B cell (primary cell): ENCODE results near the gene NPPA. TPM values are rescaled to one million over a fixed set of nuclear protein-coding genes. Genes with fewer than 3 reads are reported as not detected.
"Not testable (repeated sequence)": the region's sequence is repeated elsewhere in the genome, so short reads cannot be mapped to it uniquely, and the experiment has no call there.

Source experiments
- ATAC-seq: fragments of 200-7000 bp; cut with Tn5 transposase; one replicate; pipeline ENCODE4 v1.10.0; 2021; ENCODE audit warnings: low read depth, mild to moderate bottlenecking, moderate number of reproducible peaks, moderate library complexity
- CTCF ChIA-PET: fragments of 350-600 bp; sonication (Branson Sonifier 250); formaldehyde crosslinking; loops from one replicate; lab custom pipeline; 2021; ENCODE audit warnings: antibody characterized with exemption, inconsistent platforms; lab: Charles Lee
- POLR2A ChIA-PET: fragments of 350-600 bp; sonication (Branson Sonifier 250); formaldehyde crosslinking; loops from one replicate; lab custom pipeline; 2021; ENCODE audit warnings: antibody characterized with exemption; lab: Charles Lee
- DNase-seq: peaks from one replicate; pipeline ENCODE4 v3.0.0; 2013
- H2AFZ ChIP-seq: 2 replicates; pipeline ENCODE4 v1.6.1; 2012; ENCODE audit warnings: mild to moderate bottlenecking, low read depth, low read length; ENCODE audit not compliant: insufficient read depth, poor library complexity, severe bottlenecking
- H3K27ac ChIP-seq, 2 donors: 1 replicate in 1 of 2; 2 replicates in 1 of 2; pipeline ENCODE4 v1.5.1; 2012 to 2013; ENCODE audit warnings: low read length in 2 of 2, mild to moderate bottlenecking in 2 of 2, moderate library complexity in 1 of 2
- H3K27me3 ChIP-seq, 4 experiments: fragments of 200-600 bp in 1 of 4; sonication (generic) in 1 of 4; replicated peaks in 1 of 4; 1 replicate in 2 of 4; 2 replicates in 2 of 4; pipeline versions ENCODE4 v1.6.1 to v1.7.0; 2013 to 2016; ENCODE audit warnings: low read length in 3 of 4, mild to moderate bottlenecking in 2 of 4, mixed read lengths in 1 of 4, moderate library complexity in 1 of 4; ENCODE audit not compliant: insufficient read depth in 4 of 4, control insufficient read depth in 3 of 4; ENCODE audit errors: control extremely low read depth in 1 of 4
- H3K36me3 ChIP-seq, 2 experiments: replicated peaks in 1 of 2; 1 replicate in 1 of 2; 2 replicates in 1 of 2; pipeline versions ENCODE4 v1.6.1 to v1.7.1; 2013; ENCODE audit warnings: low read length in 1 of 2; ENCODE audit not compliant: insufficient read depth in 2 of 2, control insufficient read depth in 1 of 2; ENCODE audit errors: control extremely low read depth in 1 of 2, extremely low read depth in 1 of 2
- H3K4me1 ChIP-seq, 2 donors: fragments of 200-600 bp in 1 of 2; sonication (generic) in 1 of 2; 1 replicate in 1 of 2; 2 replicates in 1 of 2; pipeline versions ENCODE4 v1.5.1 to v1.6.1; 2013 to 2017; ENCODE audit warnings: low read length in 2 of 2; ENCODE audit not compliant: control insufficient read depth in 2 of 2, insufficient read depth in 2 of 2
- H3K4me2 ChIP-seq: replicated peaks from 2 replicates; pipeline ENCODE3; 2012; ENCODE audit warnings: mild to moderate bottlenecking, low read depth, low read length; ENCODE audit not compliant: poor library complexity, severe bottlenecking
- H3K4me3 ChIP-seq, 5 experiments: fragments of 200-600 bp in 1 of 5; sonication (generic) in 1 of 5; 1 replicate in 3 of 5; 2 replicates in 2 of 5; pipeline versions ENCODE4 v1.5.1 to v1.7.0; 2011 to 2016; ENCODE audit warnings: low read length in 4 of 5, mild to moderate bottlenecking in 4 of 5, low read depth in 2 of 5, control low read depth in 1 of 5, moderate library complexity in 1 of 5; ENCODE audit not compliant: insufficient read depth in 1 of 5; ENCODE audit errors: control extremely low read depth in 1 of 5, extremely low read depth in 1 of 5
- H3K79me2 ChIP-seq: fragments of 200-600 bp; sonication (generic); one replicate; pipeline ENCODE4 v1.6.0; 2016; ENCODE audit warnings: low read length; ENCODE audit not compliant: control insufficient read depth, insufficient read depth
- H3K9ac ChIP-seq: fragments of 200-600 bp; sonication (generic); 2 replicates; pipeline ENCODE4 v1.6.1; 2017; ENCODE audit warnings: mild to moderate bottlenecking, low read length, moderate library complexity
- H3K9me3 ChIP-seq, 3 donors: one replicate each; pipeline versions ENCODE4 v1.6.1 to v1.7.1; 2013; ENCODE audit warnings: low read length in 2 of 3; ENCODE audit not compliant: control insufficient read depth in 2 of 3, insufficient read depth in 1 of 3; ENCODE audit errors: control extremely low read depth in 1 of 3
- H4K20me1 ChIP-seq: 2 replicates; pipeline ENCODE4 v1.6.0; 2012; ENCODE audit warnings: mild to moderate bottlenecking, low read length; ENCODE audit not compliant: insufficient read depth, control insufficient read depth, poor library complexity, severe bottlenecking
- H3K27ac Mint-ChIP-seq: one replicate; pipeline ENCODE4 v1.8.0; 2021; ENCODE audit warnings: mixed read lengths
- H3K27me3 Mint-ChIP-seq: one replicate; pipeline ENCODE4 v1.8.0; 2021; ENCODE audit warnings: mixed read lengths
- H3K4me1 Mint-ChIP-seq: one replicate; pipeline ENCODE4 v1.8.0; 2021; ENCODE audit warnings: mixed read lengths
- H3K4me3 Mint-ChIP-seq: one replicate; pipeline ENCODE4 v1.8.0; 2021; ENCODE audit warnings: mixed read lengths
- H3K9me3 Mint-ChIP-seq: one replicate; pipeline ENCODE4 v1.8.0; 2022; ENCODE audit warnings: mixed read lengths; ENCODE audit not compliant: insufficient read depth
- EZH2 ChIP-seq: IDR thresholded peaks from 2 replicates; pipeline ENCODE4 v1.6.1; 2012; ENCODE audit warnings: borderline replicate concordance, low read depth, mild to moderate bottlenecking, moderate library complexity, low read length; ENCODE audit not compliant: insufficient read depth, poor library complexity, severe bottlenecking
- WGBS: methylation state at CpG from one replicate; pipeline ENCODE4 v1.1.5; 2013; ENCODE audit warnings: missing lambda C conversion rate; ENCODE audit not compliant: insufficient coverage; 5-methylcytosine and 5-hydroxymethylcytosine counted together
- intact Hi-C: fragments of 100-400 bp; cut with micrococcal nuclease; formaldehyde crosslinking; loops from one replicate; pipeline ENCODE4 v1.10.0; 2022
- polyA plus RNA-seq: library from polyadenylated mRNA; depleted of rRNA; stranded (reverse); fragments of >200 nt; gene quantifications from 2 replicates; pipeline ENCODE4 v1.2.3, GENCODE V29; 2012
- total RNA-seq, 2 donors: library from RNA; stranded (reverse); fragments of 120-200 nt in 1 of 2; gene quantifications; 1 replicate in 1 of 2; 2 replicates in 1 of 2; pipeline versions ENCODE4 v1.2.3 to v1.2.4, GENCODE V29; 2013 to 2022
- TF ChIP-seq, protein P1 (sequence below): fragments of 200-600 bp; IDR thresholded peaks from one replicate; pipeline ENCODE4 v1.8.0; 2022; ENCODE audit warnings: antibody characterized with exemption, mild to moderate bottlenecking

Gene NPPA
- total and polyA plus RNA-seq, 2 donors (not counting 1 experiment from before 2014, with no cell fraction given): not detected

DNA sequence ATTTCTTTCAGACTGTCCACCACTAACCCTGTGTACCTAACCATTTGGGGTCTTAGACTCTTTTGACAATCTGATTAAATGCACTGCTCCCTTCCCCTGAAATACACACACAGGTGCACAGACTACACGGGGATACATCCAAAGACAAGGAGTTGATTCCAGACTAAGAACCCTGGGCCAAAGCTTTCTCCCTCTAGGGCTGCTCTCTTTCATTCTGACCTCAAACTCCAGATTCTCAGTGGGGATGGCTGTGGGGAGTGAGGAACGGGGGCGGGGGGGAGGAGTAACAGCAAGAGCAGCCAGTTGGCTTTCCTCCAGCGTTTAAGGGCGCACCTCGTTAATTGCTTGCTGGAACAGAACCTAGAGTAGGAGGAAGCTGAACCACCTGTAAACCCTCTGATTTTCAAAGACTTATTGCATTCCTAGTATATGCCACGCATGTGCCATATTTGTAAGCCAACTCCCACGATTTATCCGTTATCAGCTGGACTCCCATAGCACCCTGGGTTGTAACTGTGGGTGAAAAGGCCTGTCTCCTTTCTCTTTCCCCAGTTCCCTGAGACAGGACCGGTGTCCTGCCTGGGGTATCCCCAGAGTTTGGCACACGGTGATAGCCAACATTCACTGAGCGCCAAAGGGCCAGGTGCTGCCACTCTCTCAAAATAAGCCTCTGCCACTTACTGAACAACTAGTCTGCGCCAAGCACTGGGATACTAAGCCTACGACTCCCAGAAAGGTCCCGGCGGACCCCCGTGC, 42.7 kb downstream of the NPPA start:
- Histone ChIP-seq H3K9me3 (no peaks in the 10 kb centered on the region), H3K4me3 (peak overlapping the region; percentile 80 to 95 (median 80)), H3K79me2 (peaks cover 95% of the 10 kb centered on the region), H3K9ac (peak overlapping the region; percentile 94), H3K4me1 (peaks cover 61 to 63% of the 10 kb centered on the region in 2 donors), H3K27me3 (no peaks in the 10 kb centered on the region), H3K27ac (peak overlapping the region; percentile 95 to 99), H4K20me1 (peaks cover 32% of the 10 kb centered on the region), H3K4me2 (peak overlapping the region; percentile 96), H3K36me3 (peaks cover 0 to 45% of the 10 kb centered on the region in 2 experiments), H2AFZ (peak overlapping the region; percentile 71)
- Mint-ChIP-seq H3K27me3 (no peaks in the 10 kb centered on the region), H3K27ac (peak overlapping the region; percentile 99), H3K4me3 (peak overlapping the region; percentile 99), H3K4me1 (peaks cover 69% of the 10 kb centered on the region), H3K9me3 (no peaks in the 10 kb centered on the region)
- DNase-seq (peak; percentile 59), ATAC-seq (no peak)
- intact Hi-C loops: loop anchor here (1.0 to 10.0 kb wide), 3 partner anchors 123 to 1330 kb away; partner anchors contain the start of genes DFFA, FBXO2, FBXO44 and MAD2L2
- WGBS: 5% methylated on average over 8 of the region's 17 CpGs
- ChIA-PET CTCF (interaction anchor here (3.6 kb wide), 1 partner anchor 19 kb away, joined by 26 read pairs; no protein-coding TSS in a partner anchor), POLR2A (interaction anchor here (1.0 kb wide), 1 partner anchor 103 kb away, joined by 3 read pairs; no protein-coding TSS in a partner anchor)
- TF ChIP-seq EZH2: no peak
- TF ChIP-seq, protein P1, sequence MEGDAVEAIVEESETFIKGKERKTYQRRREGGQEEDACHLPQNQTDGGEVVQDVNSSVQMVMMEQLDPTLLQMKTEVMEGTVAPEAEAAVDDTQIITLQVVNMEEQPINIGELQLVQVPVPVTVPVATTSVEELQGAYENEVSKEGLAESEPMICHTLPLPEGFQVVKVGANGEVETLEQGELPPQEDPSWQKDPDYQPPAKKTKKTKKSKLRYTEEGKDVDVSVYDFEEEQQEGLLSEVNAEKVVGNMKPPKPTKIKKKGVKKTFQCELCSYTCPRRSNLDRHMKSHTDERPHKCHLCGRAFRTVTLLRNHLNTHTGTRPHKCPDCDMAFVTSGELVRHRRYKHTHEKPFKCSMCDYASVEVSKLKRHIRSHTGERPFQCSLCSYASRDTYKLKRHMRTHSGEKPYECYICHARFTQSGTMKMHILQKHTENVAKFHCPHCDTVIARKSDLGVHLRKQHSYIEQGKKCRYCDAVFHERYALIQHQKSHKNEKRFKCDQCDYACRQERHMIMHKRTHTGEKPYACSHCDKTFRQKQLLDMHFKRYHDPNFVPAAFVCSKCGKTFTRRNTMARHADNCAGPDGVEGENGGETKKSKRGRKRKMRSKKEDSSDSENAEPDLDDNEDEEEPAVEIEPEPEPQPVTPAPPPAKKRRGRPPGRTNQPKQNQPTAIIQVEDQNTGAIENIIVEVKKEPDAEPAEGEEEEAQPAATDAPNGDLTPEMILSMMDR: no peak

DNA sequence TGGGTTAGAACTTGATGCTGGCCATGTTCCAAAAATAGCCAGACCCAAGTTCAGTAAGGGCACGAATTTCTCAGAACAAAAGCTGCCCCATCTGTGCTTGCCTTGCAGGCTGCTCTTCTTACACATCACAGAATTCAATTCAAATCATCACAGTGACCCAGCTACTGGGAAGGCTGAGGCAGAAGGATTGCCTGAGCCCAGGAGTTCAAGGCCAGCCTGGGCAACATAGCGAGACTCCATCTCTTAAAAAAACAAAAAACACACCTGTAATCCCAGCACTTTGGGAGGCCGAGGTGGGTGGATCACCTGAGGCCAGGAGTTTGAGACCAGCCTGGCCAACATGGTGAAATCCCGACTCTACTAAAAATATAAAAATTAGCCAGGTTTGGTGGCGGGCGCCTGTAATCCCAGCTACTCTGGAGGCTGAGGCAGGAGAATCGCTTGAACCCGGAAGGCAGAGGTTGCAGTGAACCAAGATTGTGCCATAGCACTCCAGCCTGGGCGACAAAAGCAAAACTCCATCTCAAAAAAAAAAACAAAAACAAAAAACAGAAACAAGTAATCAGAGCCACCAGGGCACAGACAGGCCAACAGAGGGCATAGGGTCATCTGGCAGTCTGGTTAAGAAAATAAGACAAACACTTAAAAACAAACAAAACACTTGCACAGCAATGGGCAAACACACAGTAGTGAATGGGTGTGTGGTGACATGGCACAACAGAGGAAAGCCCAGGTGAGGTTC, 43.5 kb downstream of the NPPA start:
- H3K27me3 Mint-ChIP-seq, DNase-seq, ATAC-seq, H3K9me3 Mint-ChIP-seq, H2AFZ ChIP-seq, H3K27me3 ChIP-seq, H3K9me3 ChIP-seq: not testable (repeated sequence)
- WGBS: 77% methylated on average over 8 of the region's 9 CpGs
- Mint-ChIP-seq H3K27ac (peak overlapping the region; percentile 99), H3K4me1 (peaks cover 65% of the 10 kb centered on the region), H3K4me3 (peak overlapping the region; percentile 99)
- ChIA-PET POLR2A (interaction anchor here (0.6 to 1.8 kb wide), 4 partner anchors 11 to 104 kb away, joined by 3 to 8 read pairs (median 4); no protein-coding TSS in a partner anchor), CTCF (interaction anchor here (0.9 to 3.6 kb wide), 7 partner anchors 11 to 766 kb away, joined by 3 to 26 read pairs (median 4); no protein-coding TSS in a partner anchor)
- Histone ChIP-seq H3K4me2 (peak overlapping the region; percentile 96), H3K79me2 (peaks cover 89% of the 10 kb centered on the region), H3K36me3 (peaks cover 0 to 46% of the 10 kb centered on the region in 2 experiments), H3K4me3 (peak overlapping the region in 4 of 5 experiments; percentile 5 to 95 (median 86)), H4K20me1 (peaks cover 40% of the 10 kb centered on the region), H3K27ac (peak overlapping the region; percentile 79 to 99), H3K9ac (peak overlapping the region; percentile 94), H3K4me1 (peaks cover 57 to 61% of the 10 kb centered on the region in 2 donors)
- intact Hi-C loops: loop anchor here (1.0 to 10.0 kb wide), 2 partner anchors 19 to 1329 kb away; partner anchors contain the start of genes DFFA and PEX14
